ENCODE results near the gene SRGN.

Gene SRGN

GRCh38 chr10:69123306-69123746 lies 35.4 kb downstream of the SRGN start:
- no peak for TF ChIP-seq SP1 (IDR thresholded peaks at IDR 0.05)
- no peak for TF ChIP-seq FOXA1 (IDR thresholded peaks at IDR 0.05)
- TF ChIP-seq ZNF384 (IDR thresholded peaks at IDR 0.05): no peak
- no peak for TF ChIP-seq ELF4 (IDR thresholded peaks at IDR 0.05)
- no peak for TF ChIP-seq BHLHE40 (IDR thresholded peaks at IDR 0.05; ENCODE audit: borderline replicate concordance)
- TF ChIP-seq HDGF (IDR thresholded peaks at IDR 0.05; ENCODE audit: borderline replicate concordance): no peak
- ChIA-PET POLR2A (interaction anchor here (0.7 to 1.0 kb wide), 2 partner anchors 9 to 97 kb away, joined by 3 read pairs; partner anchors contain the start of gene HKDC1), CTCF (no interaction called here)
- DNase-seq (ENCODE audit: extremely low spot score): peak; percentile 52

- POLR2A ChIA-PET: interaction anchor here (1.0 to 1.3 kb wide), 4 partner anchors 10 to 134 kb away, joined by 3 read pairs; no protein-coding TSS in a partner anchor
- DNase-seq (ENCODE audit: extremely low spot score): peak; percentile 99
- TF ChIP-seq FOXA1 (IDR thresholded peaks at IDR 0.05): no peak
- no peak for TF ChIP-seq ELF4 (IDR thresholded peaks at IDR 0.05)
- no peak for TF ChIP-seq TARDBP (IDR thresholded peaks at IDR 0.05)
- no peak for TF ChIP-seq SUZ12 (IDR thresholded peaks at IDR 0.05)
- peak; percentile 96 for TF ChIP-seq HDGF (IDR thresholded peaks at IDR 0.05; ENCODE audit: borderline replicate concordance)
- TF ChIP-seq CTBP1 (IDR thresholded peaks at IDR 0.05; ENCODE audit: borderline replicate concordance): no peak
- no peak for TF ChIP-seq LEF1 (IDR thresholded peaks at IDR 0.05; ENCODE audit: borderline replicate concordance)
- TF ChIP-seq ARNT (IDR thresholded peaks at IDR 0.05): 0 out of 2 replicates have a peak, but pooled peaks have one; percentile 36
- TF ChIP-seq L3MBTL2 (conservative IDR thresholded peaks at IDR 0.05): peak; percentile 74
- no peak for TF ChIP-seq NFRKB (IDR thresholded peaks at IDR 0.05)
- TF ChIP-seq PKNOX1 (IDR thresholded peaks at IDR 0.05): peak; percentile 57; the same call in 1 of the 2 replicates
- no peak for TF ChIP-seq BHLHE40 (IDR thresholded peaks at IDR 0.05; ENCODE audit: borderline replicate concordance)
- TF ChIP-seq FOXM1 (IDR thresholded peaks at IDR 0.05; ENCODE audit: borderline replicate concordance): no peak; the same call in 1 of the 2 replicates
- TF ChIP-seq FOXK2 (IDR thresholded peaks at IDR 0.05): no peak
- 0 out of 2 replicates have a peak, but pooled peaks have one; percentile 6 for TF ChIP-seq SP1 (IDR thresholded peaks at IDR 0.05)
- TF ChIP-seq ZNF384 (IDR thresholded peaks at IDR 0.05): no peak
- CTCF ChIA-PET: no interaction called here
These were observed 36.1 kb downstream of the SRGN start, which contains the start of gene VPS26A for GRCh38 chr10:69123747-69124562. Gene VPS26A (plus strand): TSS chr10:69124178. CDS start chr10:69124278, 100 bp downstream.

GRCh38 chr10:69124563-69125268 lies 36.8 kb downstream of the SRGN start:
- TF ChIP-seq PKNOX1 (IDR thresholded peaks at IDR 0.05) (no peak), ARNT (IDR thresholded peaks at IDR 0.05) (no peak), SUZ12 (IDR thresholded peaks at IDR 0.05) (no peak), LEF1 (IDR thresholded peaks at IDR 0.05; ENCODE audit: borderline replicate concordance) (no peak), HDGF (IDR thresholded peaks at IDR 0.05; ENCODE audit: borderline replicate concordance) (no peak), L3MBTL2 (conservative IDR thresholded peaks at IDR 0.05) (no peak), FOXA1 (IDR thresholded peaks at IDR 0.05) (no peak)
- ChIA-PET CTCF (interaction anchor here (0.7 to 0.8 kb wide), 3 partner anchors 15 to 25 kb away, joined by 3 read pairs; no protein-coding TSS in a partner anchor), POLR2A (interaction anchor here (0.7 to 1.3 kb wide), 4 partner anchors 11 to 169 kb away, joined by 3 to 5 read pairs (median 3); partner anchors contain the start of gene DDX21)
- DNase-seq (ENCODE audit: extremely low spot score): peak; percentile 25

GRCh38 chr10:69125554-69125953 lies 37.7 kb downstream of the SRGN start:
- POLR2A ChIA-PET: interaction anchor here (0.7 to 1.3 kb wide), 2 partner anchors 136 to 170 kb away, joined by 3 to 5 read pairs; partner anchors contain the start of gene DDX21
- CTCF ChIA-PET: interaction anchor here (0.7 kb wide), 2 partner anchors 16 to 24 kb away, joined by 3 read pairs; no protein-coding TSS in a partner anchor
- no peak for DNase-seq (ENCODE audit: extremely low spot score)
- no peak for TF ChIP-seq PKNOX1 (IDR thresholded peaks at IDR 0.05)

GRCh38 chr10:69130251-69130650 lies 42.3 kb downstream of the SRGN start:
- TF ChIP-seq CTBP1 (IDR thresholded peaks at IDR 0.05; ENCODE audit: borderline replicate concordance): no peak
- TF ChIP-seq ARNT (IDR thresholded peaks at IDR 0.05): no peak
- no peak for TF ChIP-seq FOXM1 (IDR thresholded peaks at IDR 0.05; ENCODE audit: borderline replicate concordance)
- no peak for TF ChIP-seq ELF4 (IDR thresholded peaks at IDR 0.05)
- TF ChIP-seq HDGF (IDR thresholded peaks at IDR 0.05; ENCODE audit: borderline replicate concordance): no peak
- TF ChIP-seq TARDBP (IDR thresholded peaks at IDR 0.05): no peak
- no peak for TF ChIP-seq BHLHE40 (IDR thresholded peaks at IDR 0.05; ENCODE audit: borderline replicate concordance)
- no peak for TF ChIP-seq L3MBTL2 (conservative IDR thresholded peaks at IDR 0.05)
- no peak for TF ChIP-seq LEF1 (IDR thresholded peaks at IDR 0.05; ENCODE audit: borderline replicate concordance)
- TF ChIP-seq SUZ12 (IDR thresholded peaks at IDR 0.05): no peak
- ChIA-PET CTCF (no interaction called here), POLR2A (no interaction called here)
- DNase-seq (ENCODE audit: extremely low spot score): no peak

- ChIA-PET POLR2A (no interaction called here), CTCF (interaction anchor here (1.5 kb wide), 1 partner anchor 15 kb away, joined by 3 read pairs; no protein-coding TSS in a partner anchor)
- TF ChIP-seq FOXA1 (IDR thresholded peaks at IDR 0.05): no peak
- TF ChIP-seq L3MBTL2 (conservative IDR thresholded peaks at IDR 0.05): no peak
- no peak for TF ChIP-seq LEF1 (IDR thresholded peaks at IDR 0.05; ENCODE audit: borderline replicate concordance)
- TF ChIP-seq HDGF (IDR thresholded peaks at IDR 0.05; ENCODE audit: borderline replicate concordance): no peak
- TF ChIP-seq CTBP1 (IDR thresholded peaks at IDR 0.05; ENCODE audit: borderline replicate concordance): no peak
- no peak for TF ChIP-seq NFRKB (IDR thresholded peaks at IDR 0.05)
- TF ChIP-seq SP1 (IDR thresholded peaks at IDR 0.05): no peak
- TF ChIP-seq FOXK2 (IDR thresholded peaks at IDR 0.05): no peak
- no peak for TF ChIP-seq ELF4 (IDR thresholded peaks at IDR 0.05)
- TF ChIP-seq SUZ12 (IDR thresholded peaks at IDR 0.05): no peak
- no peak for TF ChIP-seq ARNT (IDR thresholded peaks at IDR 0.05)
- no peak for TF ChIP-seq TARDBP (IDR thresholded peaks at IDR 0.05)
- TF ChIP-seq PKNOX1 (IDR thresholded peaks at IDR 0.05): no peak
- no peak for TF ChIP-seq ZNF384 (IDR thresholded peaks at IDR 0.05)
- no peak for TF ChIP-seq FOXM1 (IDR thresholded peaks at IDR 0.05; ENCODE audit: borderline replicate concordance)
- no peak for TF ChIP-seq BHLHE40 (IDR thresholded peaks at IDR 0.05; ENCODE audit: borderline replicate concordance)
- no peak for DNase-seq (ENCODE audit: extremely low spot score)
These were observed 52.1 kb downstream of the SRGN start for GRCh38 chr10:69139961-69140360.

All from HEK293T (cell line).